SH-SY5Y (cell line): Measurements from ENCODE around the gene PACS1.

ENCODE experiments used
- GATA2 ChIP-seq: IDR thresholded peaks from 2 replicates; pipeline ENCODE4 v1.6.1; 2011; ENCODE audit warnings: mild to moderate bottlenecking, low read depth, low read length
- GATA3 ChIP-seq: IDR thresholded peaks from 2 replicates; pipeline ENCODE4 v1.6.1; 2011; ENCODE audit warnings: low read depth, mild to moderate bottlenecking, low read length, moderate library complexity

DNA sequence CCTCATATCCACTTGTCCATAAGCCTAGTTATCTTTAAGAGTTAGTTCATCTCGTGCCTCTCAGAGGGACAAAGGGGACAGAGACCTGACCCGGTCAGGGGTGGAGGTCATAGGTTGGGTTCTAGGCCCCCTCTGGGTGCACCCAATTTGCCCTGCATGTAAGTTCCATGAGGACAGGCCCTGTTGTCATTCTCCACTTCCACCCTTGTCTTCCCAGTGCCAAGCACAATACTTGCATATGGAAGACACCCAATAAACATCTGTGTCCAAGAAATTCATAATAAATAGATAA, 220.2 kb downstream of the PACS1 start:
- no peak for TF ChIP-seq GATA2
- no peak for TF ChIP-seq GATA3
